Measurements from ENCODE around the gene MYMX.

MYMX gene

GRCh38 chr6:44216677-44217331 is at the start of gene MYMX:
Gene MYMX (plus strand): TSS chr6:44216926. CDS start chr6:44217472, 546 bp downstream.
- Histone ChIP-seq H3K4me3 (peak within 1 kb of the TSS; percentile 33), H3K27ac (peak within 1 kb of the TSS; percentile 91 to 99)
- TF ChIP-seq CTCF (IDR thresholded peaks at IDR 0.05), result no peak
- no peak for DNase-seq (ENCODE audit: low spot score)

GRCh38 chr6:44167567-44167966 is 49.2 kb upstream of the MYMX start:
- no peak for DNase-seq (ENCODE audit: low spot score)
- Histone ChIP-seq H3K27ac (no peak overlapping the region), H3K4me3 (no peak overlapping the region)
- no peak for TF ChIP-seq CTCF (IDR thresholded peaks at IDR 0.05)

- peak overlapping the region in 1 of 2 donors; percentile 41 for H3K27ac ChIP-seq
- no peak for DNase-seq (ENCODE audit: low spot score)
- no peak for TF ChIP-seq CTCF (IDR thresholded peaks at IDR 0.05)
- no peak overlapping the region for H3K4me3 ChIP-seq
Measured at GRCh38 chr6:44169154-44169553, 47.6 kb upstream of the MYMX start.

- DNase-seq (ENCODE audit: low spot score), result no peak
Measured at GRCh38 chr6:44169886-44170570, 46.7 kb upstream of the MYMX start.

GRCh38 chr6:44171899-44172546 is 44.7 kb upstream of the MYMX start:
- no peak for DNase-seq (ENCODE audit: low spot score)
- TF ChIP-seq CTCF (IDR thresholded peaks at IDR 0.05), result no peak
- Histone ChIP-seq H3K27ac (no peak overlapping the region), H3K4me3 (no peak overlapping the region)

More at GRCh38 chr6:44169886-44170570, 46.7 kb upstream of the MYMX start:
- no peak for TF ChIP-seq CTCF (IDR thresholded peaks at IDR 0.05)
- Histone ChIP-seq H3K4me3 (no peak overlapping the region), H3K27ac (peak overlapping the region in 1 of 2 donors; percentile 41)

- TF ChIP-seq CTCF (IDR thresholded peaks at IDR 0.05), result peak; percentile 79
- Histone ChIP-seq H3K27ac (no peak overlapping the region), H3K4me3 (no peak overlapping the region)
- DNase-seq (ENCODE audit: low spot score), result peak; percentile 89
Measured at GRCh38 chr6:44172731-44173500, 43.8 kb upstream of the MYMX start.

All from coronary artery (tissue), 2 donors.